Skeletal muscle satellite cell (primary cell): Measurements from ENCODE around the gene SH3RF1.

Experiments used
- H3K27me3 ChIP-seq: 2 replicates; pipeline ENCODE4 v1.7.0; 2013; ENCODE audit warnings: low read length; ENCODE audit not compliant: control insufficient read depth, insufficient read depth
- H3K36me3 ChIP-seq: 2 replicates; pipeline ENCODE4 v1.7.0; 2013; ENCODE audit warnings: mild to moderate bottlenecking, control low read depth, low read length; ENCODE audit not compliant: insufficient read depth
- H3K4me1 ChIP-seq: 2 replicates; pipeline ENCODE4 v1.7.0; 2013; ENCODE audit warnings: low read length; ENCODE audit not compliant: control insufficient read depth, insufficient read depth
- H3K4me2 ChIP-seq: 2 replicates; pipeline ENCODE4 v1.7.0; 2013; ENCODE audit warnings: mild to moderate bottlenecking, low read length
- H3K4me3 ChIP-seq: 2 replicates; pipeline ENCODE4 v1.7.0; 2013; ENCODE audit warnings: low read length
- H3K9ac ChIP-seq: 2 replicates; pipeline ENCODE4 v1.7.0; 2013; ENCODE audit warnings: mild to moderate bottlenecking, low read depth, low read length, moderate library complexity
- H3K9me3 ChIP-seq: replicated peaks from 2 replicates; pipeline ENCODE4 v1.7.0; 2013; ENCODE audit warnings: mild to moderate bottlenecking, control low read depth, low read length

The SH3RF1 gene

DNA sequence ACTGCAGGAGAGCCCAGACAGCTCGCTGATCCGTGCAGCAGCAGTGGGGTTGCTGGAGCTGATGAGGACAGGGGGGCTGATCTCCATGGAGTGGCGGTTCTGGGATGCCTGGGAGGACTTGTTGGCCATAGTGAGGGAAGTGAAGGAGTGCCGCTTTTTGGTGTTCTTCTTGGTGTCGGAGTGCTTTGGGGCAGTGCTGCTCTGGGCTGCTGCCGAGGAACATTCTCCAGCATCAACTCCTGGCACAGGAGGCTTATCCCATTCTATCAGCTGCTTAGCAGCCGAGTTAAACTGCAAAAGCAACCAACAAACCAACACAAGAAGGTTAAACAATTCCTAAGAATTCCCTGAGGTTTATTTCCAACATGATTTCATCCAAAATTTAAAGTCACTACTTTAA is 134.4 kb downstream of the SH3RF1 start:
- peaks cover 63% of the 10 kb centered on the region for H3K36me3 ChIP-seq
- H3K4me1 ChIP-seq, result no peaks in the 10 kb centered on the region
- no peak overlapping the region for H3K4me2 ChIP-seq
- H3K9me3 ChIP-seq, result no peaks in the 10 kb centered on the region
- H3K9ac ChIP-seq, result no peak overlapping the region
- no peaks in the 10 kb centered on the region for H3K27me3 ChIP-seq
- no peak overlapping the region for H3K4me3 ChIP-seq

DNA sequence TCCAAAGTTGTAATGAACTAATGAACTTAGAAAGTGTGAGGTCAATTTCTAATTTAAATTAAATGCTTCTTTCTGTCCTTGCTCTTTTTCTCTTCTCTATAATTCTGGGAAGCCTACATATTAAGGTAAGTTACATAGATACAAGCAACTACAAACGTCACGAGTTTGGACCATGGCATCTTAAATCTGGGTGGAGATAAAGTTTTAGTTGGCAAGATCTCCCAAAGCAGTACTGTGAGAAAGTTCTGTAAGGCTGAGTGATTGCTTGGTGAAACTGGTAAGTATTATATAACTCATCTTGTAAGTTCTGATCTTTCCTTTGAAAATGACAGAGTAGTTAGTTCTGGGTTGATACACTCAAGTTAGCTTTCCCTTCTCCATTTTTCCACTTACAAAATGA is 135.0 kb downstream of the SH3RF1 start:
- H3K4me2 ChIP-seq, result no peak overlapping the region
- H3K9me3 ChIP-seq, result no peaks in the 10 kb centered on the region
- no peak overlapping the region for H3K4me3 ChIP-seq
- H3K27me3 ChIP-seq, result no peaks in the 10 kb centered on the region
- H3K4me1 ChIP-seq, result no peaks in the 10 kb centered on the region
- H3K9ac ChIP-seq, result no peak overlapping the region
- peaks cover 68% of the 10 kb centered on the region for H3K36me3 ChIP-seq

DNA sequence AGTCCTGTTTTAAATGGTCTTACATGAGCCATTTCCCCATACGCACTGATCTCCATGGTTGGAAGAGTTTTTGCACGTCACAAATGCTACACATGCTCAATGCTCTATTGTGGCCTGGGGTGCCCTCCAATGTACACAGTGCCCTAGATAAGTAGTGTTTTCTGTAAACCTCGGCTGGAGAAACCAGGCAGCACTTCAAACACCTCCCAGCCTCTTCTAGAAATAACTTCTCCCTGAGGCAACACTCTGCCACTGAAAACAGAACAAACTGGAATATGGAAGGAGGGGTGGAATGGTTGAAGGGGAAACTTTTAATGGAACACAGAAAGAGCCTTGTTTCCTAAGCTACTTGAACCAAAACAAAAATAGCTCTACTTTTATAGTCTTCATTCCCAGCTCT is 136.8 kb downstream of the SH3RF1 start:
- Histone ChIP-seq H3K9me3 (no peaks in the 10 kb centered on the region), H3K4me3 (no peak overlapping the region), H3K27me3 (no peaks in the 10 kb centered on the region), H3K4me2 (no peak overlapping the region), H3K36me3 (peaks cover 80% of the 10 kb centered on the region), H3K4me1 (no peaks in the 10 kb centered on the region), H3K9ac (no peak overlapping the region)

DNA sequence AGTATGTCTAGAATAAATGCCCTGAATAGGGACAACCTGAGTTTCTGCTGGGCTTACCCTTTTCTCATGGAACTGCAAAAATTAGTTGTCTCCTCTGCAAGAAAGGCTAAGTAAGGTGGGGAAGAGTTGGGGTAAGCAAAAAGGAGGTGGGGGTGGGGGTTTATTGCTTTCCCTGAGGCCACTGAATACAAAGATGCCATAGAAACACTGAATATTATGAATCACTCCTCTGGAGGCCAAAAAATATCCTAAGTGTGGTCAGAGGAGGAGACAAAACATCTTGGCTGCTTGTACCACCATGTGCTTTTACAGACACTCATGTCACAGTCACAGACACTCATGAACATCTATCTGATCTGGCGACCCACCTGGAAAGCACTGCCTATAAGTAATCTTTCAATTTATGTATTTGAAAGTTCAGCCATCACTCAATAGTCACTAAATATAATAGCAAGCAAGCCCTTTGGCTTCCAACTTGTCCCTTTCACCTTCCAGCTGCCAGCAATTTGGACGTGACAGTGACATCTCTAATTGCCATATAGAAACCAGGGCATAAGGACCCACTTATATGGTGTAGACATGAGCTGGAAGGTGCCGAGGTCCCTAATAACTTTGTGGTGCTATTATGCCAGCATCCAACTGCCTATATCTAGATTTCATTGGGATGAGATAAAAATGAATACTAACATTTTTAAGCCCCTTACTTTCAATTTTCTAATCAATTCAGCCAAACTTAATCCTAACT is 138.0 kb downstream of the SH3RF1 start:
- H3K4me1 ChIP-seq, result no peaks in the 10 kb centered on the region
- peaks cover 83% of the 10 kb centered on the region for H3K36me3 ChIP-seq
- no peak overlapping the region for H3K9ac ChIP-seq
- H3K9me3 ChIP-seq, result no peaks in the 10 kb centered on the region
- no peak overlapping the region for H3K4me3 ChIP-seq
- no peak overlapping the region for H3K4me2 ChIP-seq
- H3K27me3 ChIP-seq, result no peaks in the 10 kb centered on the region

DNA sequence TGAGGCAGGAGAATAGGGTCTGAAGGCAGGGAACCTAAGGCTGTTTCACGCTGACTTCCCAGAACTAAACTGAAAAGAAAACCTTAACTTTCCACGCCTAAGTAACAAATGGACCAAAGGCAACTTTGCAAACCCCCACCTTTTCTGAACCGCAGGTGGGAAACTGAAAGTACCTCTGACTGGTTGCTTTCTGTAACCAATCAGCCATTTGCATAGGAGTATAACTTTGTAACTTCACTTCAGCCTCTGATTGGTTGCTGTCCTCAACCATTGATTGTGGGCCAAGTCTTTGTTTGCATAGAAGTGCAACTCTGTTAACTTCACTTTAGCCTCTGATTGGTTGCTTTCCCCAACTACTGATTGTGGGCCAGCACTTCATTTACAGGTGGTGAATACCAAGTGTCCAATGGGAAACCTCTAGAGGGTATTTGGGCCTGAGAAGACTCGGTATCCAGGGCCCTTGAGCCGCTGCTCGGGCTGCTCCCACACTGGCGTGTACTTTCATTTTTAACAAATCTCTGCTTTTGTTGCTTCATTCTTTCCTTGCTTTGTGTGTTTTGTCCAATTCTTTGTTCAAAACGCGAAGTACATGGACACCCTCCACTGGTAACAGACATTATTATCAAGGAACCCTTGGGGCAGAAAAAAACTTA is 139.1 kb downstream of the SH3RF1 start:
- Histone ChIP-seq H3K4me1 (no peaks in the 10 kb centered on the region), H3K9ac (no peak overlapping the region), H3K9me3 (no peaks in the 10 kb centered on the region), H3K4me2 (no peak overlapping the region), H3K36me3 (peaks cover 93% of the 10 kb centered on the region), H3K4me3 (no peak overlapping the region), H3K27me3 (no peaks in the 10 kb centered on the region)

DNA sequence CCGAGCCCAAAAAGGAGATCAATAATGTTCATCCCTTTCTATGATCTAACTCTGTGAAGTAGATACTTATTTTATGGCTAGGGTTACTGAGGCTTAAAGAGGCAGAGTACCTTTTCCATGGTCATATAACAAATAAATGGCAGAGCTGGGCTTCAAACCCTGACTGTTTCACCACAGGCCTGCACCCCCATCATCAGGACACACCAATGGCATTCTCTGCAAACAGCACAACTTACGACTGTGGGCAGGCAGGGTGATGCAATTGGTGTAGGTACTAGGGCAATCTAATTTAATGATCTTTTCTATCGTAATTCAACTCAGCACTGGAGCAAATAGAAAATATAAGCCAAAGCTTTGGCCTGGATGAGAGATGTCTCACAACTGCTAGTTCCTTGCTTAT is 141.9 kb downstream of the SH3RF1 start:
- Histone ChIP-seq H3K36me3 (peaks cover 90% of the 10 kb centered on the region), H3K27me3 (no peaks in the 10 kb centered on the region), H3K4me2 (no peak overlapping the region), H3K9me3 (no peaks in the 10 kb centered on the region), H3K4me1 (peaks cover 2% of the 10 kb centered on the region), H3K9ac (no peak overlapping the region), H3K4me3 (no peak overlapping the region)

DNA sequence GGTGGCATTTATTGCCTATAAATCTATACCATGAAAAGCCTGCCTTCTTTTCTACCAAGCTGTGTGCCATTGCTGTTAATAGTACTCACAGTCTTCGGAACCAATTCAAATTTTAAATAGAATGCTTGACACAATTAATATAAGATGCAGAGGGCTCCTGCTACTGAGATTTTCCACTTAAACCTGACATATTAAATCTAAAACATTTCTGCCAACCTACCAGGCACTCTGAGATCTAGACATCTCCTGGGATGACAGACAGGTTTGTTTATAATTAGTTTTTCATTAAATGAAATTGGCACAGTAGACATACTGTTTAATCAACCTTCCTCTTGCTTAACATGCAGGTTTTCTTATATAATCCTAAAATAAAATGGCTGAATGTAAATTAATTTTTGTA is 143.4 kb downstream of the SH3RF1 start:
- Histone ChIP-seq H3K4me1 (peaks cover 2% of the 10 kb centered on the region), H3K4me2 (no peak overlapping the region), H3K36me3 (peaks cover 92% of the 10 kb centered on the region), H3K27me3 (no peaks in the 10 kb centered on the region), H3K4me3 (no peak overlapping the region), H3K9ac (no peak overlapping the region), H3K9me3 (no peaks in the 10 kb centered on the region)

DNA sequence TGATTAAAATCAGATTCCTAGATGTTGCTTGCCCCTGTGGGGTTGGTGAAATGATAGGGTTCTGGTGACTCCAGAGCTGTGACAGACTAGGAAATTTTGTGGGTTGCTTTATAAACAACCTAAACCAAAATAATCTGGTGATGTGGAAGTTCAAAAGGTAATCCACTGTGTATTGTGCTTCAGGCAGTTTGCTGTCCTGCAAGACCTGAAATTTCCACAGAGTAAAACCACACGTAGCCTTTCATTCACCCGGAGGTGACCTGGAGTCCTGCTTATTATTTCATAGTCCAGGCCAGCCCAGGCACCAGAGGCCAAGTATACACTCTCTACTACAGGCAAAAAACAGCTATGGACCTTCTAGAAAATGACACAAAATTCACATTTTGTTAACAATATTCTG is 146.1 kb downstream of the SH3RF1 start:
- no peaks in the 10 kb centered on the region for H3K27me3 ChIP-seq
- H3K4me1 ChIP-seq, result peaks cover 2% of the 10 kb centered on the region
- H3K36me3 ChIP-seq, result peaks cover 92% of the 10 kb centered on the region
- no peak overlapping the region for H3K4me3 ChIP-seq
- H3K4me2 ChIP-seq, result no peak overlapping the region
- no peaks in the 10 kb centered on the region for H3K9me3 ChIP-seq
- H3K9ac ChIP-seq, result no peak overlapping the region

DNA sequence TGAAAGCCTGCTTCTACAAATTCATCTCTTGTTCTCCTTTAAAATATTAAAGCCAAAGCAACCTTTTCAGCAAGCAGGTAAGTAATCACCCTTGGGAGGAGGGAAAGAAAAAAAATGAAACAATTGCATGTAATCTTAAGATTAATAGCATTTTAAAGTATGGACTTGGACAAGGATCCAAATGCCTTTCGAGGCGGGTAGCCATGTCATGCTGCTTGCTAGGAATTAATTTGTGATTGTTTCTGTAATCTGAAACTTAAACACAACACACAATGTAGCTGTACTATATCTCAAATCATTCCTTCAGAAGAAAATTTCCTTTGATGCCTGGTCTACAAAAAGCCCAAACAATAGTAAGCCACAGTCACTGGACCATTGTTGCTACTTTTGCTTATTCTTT is 148.3 kb downstream of the SH3RF1 start:
- no peaks in the 10 kb centered on the region for H3K27me3 ChIP-seq
- H3K9me3 ChIP-seq, result no peaks in the 10 kb centered on the region

DNA sequence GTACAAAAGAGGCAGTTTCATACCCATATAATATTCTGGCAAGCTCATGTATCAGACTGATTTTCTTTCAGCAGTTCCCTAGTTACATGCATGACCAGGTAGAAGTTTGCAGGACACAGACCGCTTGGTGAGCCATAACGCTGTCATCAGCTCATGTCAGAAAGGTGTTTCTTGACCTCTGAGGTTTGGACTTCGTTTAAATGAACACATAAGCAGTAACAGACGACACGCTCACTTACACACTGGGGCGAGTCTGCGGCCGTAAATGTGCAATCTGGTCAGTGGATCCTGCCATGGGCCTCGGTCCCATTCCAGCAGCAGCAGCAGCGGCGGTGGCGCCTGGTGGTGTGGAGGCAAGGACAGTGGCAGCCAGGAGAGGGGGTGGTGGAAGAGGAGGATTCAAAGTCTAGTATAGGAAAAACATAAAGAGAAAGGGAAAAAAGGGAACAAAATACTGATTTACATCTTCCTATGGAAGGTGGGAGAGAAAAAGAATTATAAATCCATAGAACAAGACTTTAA is 148.8 kb downstream of the SH3RF1 start:
- Histone ChIP-seq H3K9me3 (no peaks in the 10 kb centered on the region), H3K36me3 (peaks cover 74% of the 10 kb centered on the region), H3K4me1 (peaks cover 16% of the 10 kb centered on the region)

More for the DNA sequence above, 148.3 kb downstream of the SH3RF1 start:
- Histone ChIP-seq H3K9ac (no peak overlapping the region), H3K4me1 (peaks cover 11% of the 10 kb centered on the region), H3K4me3 (no peak overlapping the region), H3K36me3 (peaks cover 74% of the 10 kb centered on the region), H3K4me2 (no peak overlapping the region)

DNA sequence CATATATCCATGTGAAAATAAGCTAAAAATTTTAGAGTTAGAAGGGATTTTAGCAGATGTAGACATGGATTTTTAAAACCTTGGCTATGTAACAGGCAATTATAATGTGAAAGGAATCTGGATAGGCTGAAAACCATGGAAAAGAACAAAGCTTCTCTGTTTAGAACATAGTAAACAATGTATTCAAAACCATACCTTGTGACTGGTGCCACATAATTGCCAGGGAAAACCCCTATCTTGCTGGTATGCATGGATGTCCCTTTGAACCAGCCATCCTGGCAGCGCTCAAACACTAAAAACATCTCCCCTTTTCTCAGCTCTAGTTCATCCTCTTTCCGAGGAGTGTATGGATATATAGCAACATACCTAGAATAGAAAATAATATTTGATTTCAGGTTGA is 150.1 kb downstream of the SH3RF1 start:
- no peak overlapping the region for H3K4me2 ChIP-seq
- H3K9me3 ChIP-seq, result no peaks in the 10 kb centered on the region
- H3K4me1 ChIP-seq, result peaks cover 27% of the 10 kb centered on the region
- H3K9ac ChIP-seq, result no peak overlapping the region
- H3K36me3 ChIP-seq, result peaks cover 74% of the 10 kb centered on the region
- H3K27me3 ChIP-seq, result no peaks in the 10 kb centered on the region
- no peak overlapping the region for H3K4me3 ChIP-seq

More for the DNA sequence above, 148.8 kb downstream of the SH3RF1 start:
- H3K4me3 ChIP-seq, result no peak overlapping the region
- no peak overlapping the region for H3K9ac ChIP-seq
- H3K27me3 ChIP-seq, result no peaks in the 10 kb centered on the region
- no peak overlapping the region for H3K4me2 ChIP-seq

DNA sequence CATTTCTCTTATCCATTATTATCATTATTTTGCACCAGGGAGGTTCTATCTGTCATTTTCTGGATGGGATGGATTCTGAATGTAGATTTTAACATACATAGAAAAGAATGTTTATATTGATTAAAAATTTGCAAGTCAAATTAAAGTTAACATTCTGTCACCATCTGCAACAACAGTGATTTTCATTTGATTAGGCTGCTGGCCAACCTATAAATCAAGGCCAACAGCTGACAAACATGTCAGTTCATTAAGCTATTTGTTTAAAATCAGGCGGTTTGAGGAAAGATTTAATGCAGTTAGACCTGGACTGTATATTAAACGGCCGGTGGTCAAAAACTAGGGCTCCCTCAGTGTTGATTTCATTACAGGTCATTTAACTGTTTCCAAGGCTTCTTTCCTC is 151.2 kb downstream of the SH3RF1 start:
- peaks cover 32% of the 10 kb centered on the region for H3K4me1 ChIP-seq
- H3K27me3 ChIP-seq, result no peaks in the 10 kb centered on the region
- no peak overlapping the region for H3K9ac ChIP-seq
- H3K4me3 ChIP-seq, result no peak overlapping the region
- H3K9me3 ChIP-seq, result no peaks in the 10 kb centered on the region
- peaks cover 63% of the 10 kb centered on the region for H3K36me3 ChIP-seq
- H3K4me2 ChIP-seq, result no peak overlapping the region
